CD4-positive, alpha-beta T cell treated with Interleukin-21 for 1 hour (primary cell): ENCODE measurements around the gene CTTN.
"Not testable (repeated sequence)": the region's sequence is repeated elsewhere in the genome, so short reads cannot be mapped to it uniquely, and the experiment has no call there.

ENCODE experiments used
- DNase-seq: peaks from one replicate; pipeline ENCODE4 v3.0.0-alpha.2; 2020

Gene CTTN

DNA sequence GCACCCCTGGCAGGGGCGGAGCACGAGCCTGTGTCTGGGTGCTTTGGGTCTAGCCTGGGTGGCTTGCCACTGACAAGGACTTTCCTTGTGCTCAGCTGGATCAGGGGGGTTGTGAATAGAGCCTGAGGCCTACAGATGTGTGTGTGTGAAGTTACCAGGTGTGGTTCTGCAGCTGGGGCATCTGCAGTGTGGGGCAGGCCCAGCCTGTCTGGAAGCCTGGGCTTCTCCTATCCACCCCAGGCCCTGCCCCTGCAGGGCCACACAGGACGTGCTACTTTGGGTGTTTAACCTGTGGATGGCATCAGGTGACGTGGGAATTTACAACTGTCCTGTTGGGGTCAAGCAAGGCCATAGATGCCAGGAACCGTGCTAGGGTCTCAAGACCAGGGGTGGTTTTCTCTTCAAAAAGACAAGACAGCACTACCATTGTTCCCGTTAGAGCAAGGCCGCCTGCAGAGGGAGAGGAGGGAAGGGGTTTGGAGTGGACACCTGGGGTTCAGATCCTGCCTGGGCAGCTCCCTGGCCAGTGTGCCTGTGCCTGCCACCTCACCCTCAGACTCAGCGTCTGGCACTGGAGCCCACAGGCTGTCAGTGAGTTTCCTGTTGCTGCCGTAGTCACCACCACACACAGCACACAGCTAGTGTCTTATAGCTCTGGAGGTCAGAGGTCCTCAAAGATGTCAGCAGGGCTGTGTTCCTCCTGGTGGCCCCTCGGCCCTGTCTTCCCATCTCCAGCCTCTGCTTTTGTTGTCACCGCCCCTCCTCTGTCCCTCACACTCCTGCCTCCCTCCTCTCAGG lies 31.6 kb downstream of the CTTN start:
- no peak for DNase-seq

DNA sequence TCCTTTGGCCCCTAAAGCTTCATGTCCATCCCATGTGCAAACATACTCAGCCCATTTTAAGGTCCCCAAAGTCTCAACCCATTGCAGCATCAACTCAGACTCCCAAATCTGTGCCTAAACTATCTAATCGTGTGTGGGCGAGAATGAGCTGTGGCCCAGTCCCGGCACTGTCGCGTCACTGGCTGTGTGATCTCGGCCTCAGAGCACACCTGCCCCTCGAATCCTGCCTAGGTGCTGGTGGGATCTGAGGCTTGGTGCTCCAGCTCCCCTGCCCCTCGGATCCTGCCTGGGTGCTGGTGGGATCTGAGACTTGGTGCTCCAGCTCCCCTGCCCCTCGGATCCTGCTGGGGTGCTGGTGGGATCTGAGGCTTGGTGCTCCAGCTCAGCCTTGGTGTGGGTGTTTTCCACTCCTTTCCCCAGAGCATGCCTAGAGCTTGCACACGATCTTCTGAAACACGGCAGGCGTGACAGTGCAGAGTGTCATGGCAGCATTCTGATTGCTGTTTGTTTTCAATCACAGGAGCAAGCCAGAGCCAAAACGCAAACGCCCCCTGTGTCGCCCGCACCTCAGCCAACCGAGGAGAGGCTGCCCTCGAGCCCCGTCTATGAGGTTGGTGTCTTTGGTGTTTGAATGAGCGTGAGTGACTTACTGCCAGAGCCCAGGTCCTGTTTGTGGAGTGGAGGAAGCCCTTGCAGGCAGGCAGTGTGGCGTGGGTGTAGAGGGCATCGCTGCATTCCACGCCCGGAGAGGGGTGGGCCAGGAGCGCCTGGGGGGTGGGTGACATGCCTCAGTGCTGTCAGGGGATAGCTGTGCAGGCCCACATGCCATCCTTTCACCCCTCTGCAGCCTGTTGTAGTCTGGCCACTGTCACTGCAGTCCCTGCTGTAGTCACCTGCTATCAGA lies 32.6 kb downstream of the CTTN start:
- DNase-seq = no peak

DNA sequence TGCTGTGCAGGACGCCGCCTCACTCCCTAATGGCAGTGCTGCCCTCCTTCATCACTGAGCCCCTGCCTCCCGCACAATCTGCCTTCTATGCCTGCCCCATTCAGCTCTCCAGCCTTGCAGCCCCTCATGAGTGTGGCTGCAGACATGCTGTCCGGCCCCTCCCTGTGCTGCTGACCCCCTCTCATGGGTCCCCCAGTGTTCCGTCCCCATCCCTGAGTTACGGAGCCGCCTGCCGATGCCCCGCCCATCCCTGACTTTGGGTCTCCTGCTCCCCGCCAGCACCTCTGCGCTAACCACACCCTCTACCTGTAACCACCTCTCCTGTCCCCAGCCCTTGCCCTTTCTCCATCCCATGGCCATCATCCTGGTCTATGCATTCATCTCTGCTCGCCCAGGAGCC lies 33.3 kb downstream of the CTTN start:
- DNase-seq = no peak

DNA sequence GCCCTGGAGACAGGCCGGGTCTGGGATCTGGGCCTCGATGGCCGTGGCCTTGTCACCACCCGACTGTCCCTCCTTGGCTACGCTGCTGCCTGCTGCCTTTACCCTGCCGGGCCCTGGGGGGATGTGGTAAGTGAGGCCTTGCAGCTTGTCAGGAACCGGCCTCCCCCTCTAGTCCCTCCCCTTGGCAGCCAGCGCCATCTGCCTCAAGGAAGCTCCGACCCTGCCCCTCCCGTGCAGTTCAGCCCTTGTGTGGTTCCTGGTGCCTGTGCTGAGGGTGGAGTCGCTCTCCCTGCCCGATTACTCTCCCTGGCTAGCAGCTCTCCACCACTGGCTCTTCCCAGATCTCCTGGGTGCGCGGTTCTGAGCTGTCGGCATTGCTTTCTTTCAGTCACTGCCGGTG lies 33.7 kb downstream of the CTTN start:
- DNase-seq = no peak

DNA sequence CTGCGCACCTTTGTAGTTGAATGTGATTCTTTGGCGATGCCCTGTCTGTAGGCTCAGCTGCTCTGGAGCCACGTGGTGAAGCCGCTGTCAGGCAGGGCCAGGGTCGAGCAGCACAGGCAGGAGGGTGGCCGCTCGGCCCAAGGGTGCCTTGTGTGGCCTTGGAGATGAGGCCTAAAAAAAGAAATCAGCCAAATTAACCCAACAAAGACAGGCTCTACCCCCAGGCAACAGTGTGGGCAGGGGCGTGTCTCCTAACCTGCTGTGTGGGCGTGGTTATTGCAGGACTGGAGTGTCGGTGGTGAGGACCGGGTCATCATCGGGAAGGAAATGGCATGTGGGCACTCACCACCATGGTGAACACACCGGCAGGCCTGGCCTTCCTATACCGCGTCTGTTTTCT lies 34.3 kb downstream of the CTTN start:
- DNase-seq = no peak

DNA sequence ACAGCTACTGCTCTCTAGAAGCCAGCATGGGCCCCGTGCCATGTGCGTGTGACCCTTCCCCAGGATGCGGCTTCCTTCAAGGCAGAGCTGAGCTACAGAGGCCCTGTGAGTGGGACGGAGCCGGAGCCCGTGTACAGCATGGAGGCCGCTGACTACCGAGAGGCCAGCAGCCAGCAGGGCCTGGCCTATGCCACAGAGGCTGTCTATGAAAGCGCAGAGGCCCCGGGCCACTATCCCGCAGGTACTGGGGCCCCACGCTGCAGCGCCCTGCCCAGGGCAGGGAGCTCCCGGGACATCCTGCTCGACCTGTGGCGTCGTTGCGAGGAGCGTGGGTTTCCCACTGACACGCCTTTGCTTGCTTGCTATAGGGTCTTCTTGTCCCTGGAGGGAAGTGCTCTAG lies 34.7 kb downstream of the CTTN start:
- no peak for DNase-seq

DNA sequence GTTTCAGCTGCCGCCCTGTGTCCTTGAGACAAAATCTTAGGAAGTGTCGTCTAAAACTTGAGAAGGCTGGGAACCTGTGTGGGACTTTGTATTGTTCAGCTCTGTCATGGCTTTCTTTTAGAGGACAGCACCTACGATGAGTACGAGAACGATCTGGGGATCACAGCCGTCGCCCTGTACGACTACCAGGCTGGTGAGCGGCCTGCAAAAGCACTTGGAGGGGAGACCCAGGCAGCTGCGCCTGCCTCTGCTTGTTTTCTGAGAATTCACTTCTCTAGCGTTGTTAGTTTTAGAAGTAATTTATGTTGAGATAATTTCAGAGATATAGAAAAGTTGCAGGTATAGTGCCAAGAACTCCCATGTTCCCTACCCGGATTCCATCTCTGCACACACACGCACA lies 35.2 kb downstream of the CTTN start:
- DNase-seq = no peak

DNA sequence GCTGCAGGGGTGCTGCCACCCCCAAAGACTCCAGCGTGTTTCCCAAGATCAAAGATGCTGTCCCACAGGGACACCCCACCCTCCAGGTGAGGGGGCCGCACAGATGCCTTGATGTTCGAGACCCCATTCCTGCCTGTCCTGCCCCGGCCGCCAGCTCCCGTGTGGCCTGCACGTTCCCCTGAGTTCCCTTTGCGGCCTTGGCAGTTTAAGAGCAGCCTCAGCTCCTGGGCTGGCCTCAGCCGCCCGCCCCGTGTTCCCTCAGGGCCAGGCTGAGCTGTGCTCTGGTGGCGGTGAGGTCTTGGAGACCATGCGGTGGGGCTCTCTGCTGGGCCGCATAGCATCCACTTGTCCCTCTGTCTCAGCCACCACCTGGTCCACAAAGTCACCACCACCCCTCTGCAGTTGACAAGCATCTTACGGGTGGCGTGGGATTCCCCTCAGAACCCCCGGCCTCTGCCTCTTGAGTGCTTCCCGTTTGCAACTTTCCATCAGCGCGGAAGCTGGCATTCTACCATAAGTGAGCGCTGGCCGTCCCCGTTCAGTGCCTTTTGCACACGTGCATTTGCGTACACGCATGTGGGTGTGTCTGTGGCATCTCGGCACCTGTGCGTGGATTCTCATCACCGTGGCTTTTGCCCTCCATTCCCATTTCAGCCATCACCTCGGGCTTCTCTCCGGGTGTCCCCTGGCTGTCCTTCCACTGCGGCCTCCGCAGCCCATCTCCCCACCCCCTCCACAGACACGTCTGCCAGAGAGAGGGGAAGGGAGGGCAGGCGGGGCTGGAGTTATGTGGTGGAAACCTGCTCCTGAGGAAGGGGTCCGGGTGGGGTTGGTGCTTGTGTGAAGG lies 35.9 kb downstream of the CTTN start:
- DNase-seq = no peak

DNA sequence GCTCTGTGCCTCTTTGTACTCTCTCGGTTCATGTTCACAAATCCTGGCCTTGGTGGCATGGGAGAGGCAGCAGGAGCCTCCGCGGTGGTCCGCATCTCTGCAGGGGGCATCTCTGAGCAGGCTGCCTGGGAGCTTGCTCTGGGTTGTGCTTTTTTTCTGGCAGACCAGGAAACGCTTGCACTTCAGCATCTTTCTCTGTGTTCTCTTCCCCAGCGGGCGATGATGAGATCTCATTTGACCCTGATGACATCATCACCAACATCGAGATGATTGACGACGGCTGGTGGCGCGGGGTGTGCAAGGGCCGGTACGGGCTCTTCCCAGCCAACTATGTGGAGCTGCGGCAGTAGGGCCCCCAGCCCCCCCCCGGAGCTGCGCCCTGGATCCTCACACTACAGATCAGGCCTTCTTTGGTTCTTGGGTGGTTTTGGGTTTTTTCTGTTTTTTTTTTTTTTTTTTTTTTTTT lies 36.5 kb downstream of the CTTN start:
- DNase-seq = no peak

DNA sequence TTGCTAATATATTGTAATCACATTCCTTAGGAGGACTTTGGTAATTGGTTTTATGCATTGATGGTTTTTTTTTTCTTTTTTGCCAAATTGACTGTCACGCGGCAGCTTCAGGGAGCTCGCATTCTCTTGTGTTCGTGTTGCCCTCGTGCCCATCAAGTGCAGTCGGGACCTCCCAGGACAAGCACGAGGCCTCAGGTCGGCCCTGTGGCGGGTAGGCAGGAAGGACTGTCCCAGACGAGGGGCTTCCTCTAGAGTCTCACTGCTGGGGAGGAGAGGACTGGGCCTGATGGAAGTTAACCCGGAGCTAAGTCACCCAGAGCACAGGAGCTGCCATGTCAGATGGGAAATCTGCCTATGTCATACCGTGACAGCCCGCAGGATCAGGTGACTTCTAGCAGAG lies 37.0 kb downstream of the CTTN start:
- DNase-seq = no peak

DNA sequence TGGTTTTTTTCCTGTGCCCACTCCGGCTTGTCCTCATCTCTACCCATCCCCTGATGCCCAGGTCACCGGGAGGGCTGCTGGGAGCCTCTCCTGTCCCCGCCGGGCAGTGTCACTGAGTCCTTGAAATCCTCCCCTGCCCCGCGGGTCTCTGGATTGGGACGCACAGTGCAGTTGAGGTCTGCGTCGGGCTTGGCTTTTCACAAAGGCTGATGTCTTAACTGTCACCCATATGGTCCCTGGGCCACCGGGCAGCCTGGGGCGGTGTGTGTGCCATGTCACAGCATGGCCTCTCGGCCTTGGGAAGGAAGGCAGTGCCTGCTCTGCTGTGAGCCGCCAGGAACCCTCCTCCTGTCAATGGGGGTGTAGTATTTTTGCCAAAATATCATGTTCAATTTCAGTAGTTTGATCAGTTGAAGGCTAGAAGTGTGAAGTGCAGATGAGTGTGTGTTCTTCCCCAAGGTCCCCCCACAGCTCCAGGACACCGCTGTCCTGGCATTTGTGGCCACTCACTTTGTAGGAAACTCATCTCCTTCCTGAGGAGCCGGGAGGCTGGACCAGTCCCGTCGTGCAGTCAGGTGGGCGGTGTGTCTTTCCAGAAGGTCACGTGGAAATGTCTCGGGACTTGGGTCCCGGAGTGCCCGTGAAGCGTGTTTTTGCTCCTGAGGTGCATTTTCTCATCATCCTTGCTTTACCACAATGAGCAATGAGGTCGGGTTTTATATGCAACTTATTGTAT lies 37.6 kb downstream of the CTTN start:
- no peak for DNase-seq

DNA sequence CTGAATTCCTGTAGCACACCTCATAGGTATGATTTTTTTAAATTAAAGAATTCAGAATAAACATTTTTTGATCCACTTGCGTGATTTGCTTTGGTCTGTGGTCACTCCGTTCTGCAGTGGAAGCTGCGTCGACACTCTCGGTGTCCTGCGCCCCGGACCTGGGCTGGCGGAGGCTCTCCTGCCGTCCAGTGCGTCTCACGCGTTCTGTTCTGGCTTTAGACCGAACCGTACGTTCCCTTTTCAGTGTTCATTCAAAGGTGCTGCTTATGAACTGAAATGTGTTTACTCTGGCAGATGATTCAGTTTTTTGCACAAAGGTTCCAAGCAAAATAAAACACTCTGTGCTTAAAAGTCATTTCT lies 38.2 kb downstream of the CTTN start:
- DNase-seq = no peak

DNA sequence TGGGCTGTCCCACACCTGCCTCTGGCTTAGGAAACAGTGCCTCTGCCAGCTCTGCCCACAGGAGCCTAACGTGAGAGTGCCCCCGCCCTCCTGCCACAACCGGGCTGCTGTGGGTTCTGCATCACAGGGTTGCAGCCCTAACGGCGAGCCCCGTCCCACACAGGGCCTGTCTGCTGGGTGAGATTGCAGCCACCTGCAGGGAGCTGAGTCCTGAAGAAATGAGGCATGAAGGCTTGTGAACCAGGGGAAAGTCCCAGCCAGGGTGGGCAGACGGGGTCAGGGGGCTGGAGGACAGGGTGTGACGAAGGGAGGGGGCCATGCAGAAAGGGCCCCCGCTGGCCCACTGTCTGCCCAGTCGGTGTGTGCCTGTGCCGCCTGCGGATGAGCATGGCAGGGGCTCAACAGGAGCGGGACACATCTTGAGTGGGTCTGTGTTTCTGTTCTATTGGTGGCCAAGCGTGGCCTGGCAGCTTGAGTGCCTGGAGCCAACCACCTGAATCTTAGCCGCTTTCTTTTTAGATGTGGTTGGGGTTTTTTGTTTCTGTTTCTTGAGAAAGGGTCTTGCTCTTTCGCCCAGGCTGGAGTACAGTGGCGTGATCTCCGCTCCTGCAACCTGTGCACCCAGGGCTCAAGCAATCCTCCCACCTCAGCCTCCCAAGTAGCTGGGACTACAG lies 38.9 kb downstream of the CTTN start:
- DNase-seq = no peak

DNA sequence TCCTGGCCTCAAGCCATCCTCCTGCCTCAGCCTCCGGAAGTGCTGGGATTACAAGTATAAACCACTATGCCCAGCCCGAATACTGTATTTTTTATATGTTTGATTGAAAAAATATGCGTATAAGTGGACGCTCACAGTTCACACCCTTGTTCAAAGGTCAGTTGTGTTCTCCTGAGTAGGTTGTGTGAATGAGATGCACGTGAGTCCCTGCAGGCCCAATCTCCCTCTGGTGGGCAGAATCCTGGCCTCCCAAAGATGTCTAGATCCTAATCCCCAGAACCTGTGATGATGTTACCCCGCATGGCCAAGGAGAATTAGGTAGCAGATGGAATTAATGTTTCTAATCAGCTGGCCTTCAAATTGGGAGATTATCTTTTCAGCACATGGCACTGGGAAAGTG lies 41.9 kb downstream of the CTTN start:
- no peak for DNase-seq

DNA sequence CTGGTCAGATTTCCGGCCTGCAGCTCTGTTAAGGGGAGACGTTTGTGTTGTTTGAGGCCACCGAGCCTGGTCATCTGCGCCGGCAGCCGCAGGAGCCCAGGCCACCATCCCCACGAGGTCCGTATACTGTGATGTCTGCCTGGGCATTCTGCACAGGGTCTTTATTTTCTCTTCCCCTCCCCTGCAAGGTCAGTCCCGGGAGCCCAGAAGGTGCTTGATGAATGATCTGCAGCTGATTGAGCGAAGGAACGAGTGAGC lies 45.4 kb downstream of the CTTN start:
- DNase-seq = no peak

DNA sequence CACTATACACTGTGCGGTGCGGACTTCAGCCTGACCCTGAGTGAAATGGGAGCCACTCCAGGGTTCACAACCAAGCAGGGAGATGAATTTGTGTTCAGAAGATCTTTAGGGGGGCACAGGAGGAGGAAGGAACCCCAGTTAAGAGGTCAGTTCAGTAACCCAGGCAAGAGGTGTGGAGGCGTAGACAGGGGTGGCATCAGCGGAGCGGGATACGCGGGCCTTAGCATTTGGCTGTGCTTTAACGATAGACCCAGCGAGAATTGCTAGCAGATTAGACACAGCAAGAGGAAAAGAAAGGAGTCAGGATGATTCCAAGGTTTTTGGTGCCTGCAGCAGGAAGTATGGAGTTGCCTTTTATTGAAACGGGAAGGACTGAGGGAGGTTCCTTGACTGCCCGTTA lies 46.8 kb downstream of the CTTN start:
- no peak for DNase-seq

DNA sequence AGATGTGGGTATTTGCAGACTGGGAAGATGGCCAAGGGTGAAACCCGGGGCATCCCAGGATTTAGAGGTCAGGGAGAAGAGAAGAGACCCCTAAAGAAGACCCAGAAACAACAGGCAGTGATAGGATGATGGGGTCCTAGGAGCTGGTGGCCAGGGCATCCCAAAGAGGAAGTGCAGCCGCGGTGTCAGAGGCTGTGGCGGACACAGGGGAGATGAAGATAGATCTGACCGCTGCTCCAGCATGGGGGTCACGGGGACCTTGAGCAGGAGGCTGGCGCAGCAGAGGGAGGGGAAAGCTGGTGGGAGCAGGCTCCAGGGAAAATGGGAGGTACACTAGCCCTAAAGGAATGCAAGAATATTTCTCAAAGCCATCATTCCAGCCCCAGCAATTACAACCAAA lies 47.3 kb downstream of the CTTN start:
- no peak for DNase-seq

DNA sequence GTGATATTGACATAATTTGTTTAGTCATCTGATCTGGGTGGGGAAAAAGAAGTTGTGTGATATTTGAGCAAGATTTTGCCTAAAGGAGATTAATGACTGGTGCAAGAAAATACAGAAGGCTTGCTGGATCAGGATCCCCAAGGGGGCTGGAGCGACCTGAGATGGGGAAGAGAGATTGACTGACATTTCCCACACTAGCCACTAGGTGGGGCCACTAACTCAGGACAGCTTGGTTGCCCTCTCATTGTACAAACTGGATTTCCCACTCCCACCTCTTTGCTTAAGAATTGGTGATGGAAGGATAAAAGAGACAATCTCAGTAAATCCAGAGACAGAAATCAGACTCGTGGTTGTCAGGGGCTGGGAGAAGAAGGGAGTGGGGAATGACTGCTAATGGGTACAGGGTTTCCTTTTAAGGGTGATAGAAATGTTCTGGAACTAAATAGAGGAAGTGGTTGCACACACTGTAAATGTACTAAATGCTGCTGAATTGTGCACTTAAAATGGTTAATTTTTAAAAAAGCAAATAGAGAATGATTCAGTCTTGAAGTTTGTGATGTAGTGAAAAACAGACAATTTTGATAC lies 50.7 kb downstream of the CTTN start:
- DNase-seq = no peak

DNA sequence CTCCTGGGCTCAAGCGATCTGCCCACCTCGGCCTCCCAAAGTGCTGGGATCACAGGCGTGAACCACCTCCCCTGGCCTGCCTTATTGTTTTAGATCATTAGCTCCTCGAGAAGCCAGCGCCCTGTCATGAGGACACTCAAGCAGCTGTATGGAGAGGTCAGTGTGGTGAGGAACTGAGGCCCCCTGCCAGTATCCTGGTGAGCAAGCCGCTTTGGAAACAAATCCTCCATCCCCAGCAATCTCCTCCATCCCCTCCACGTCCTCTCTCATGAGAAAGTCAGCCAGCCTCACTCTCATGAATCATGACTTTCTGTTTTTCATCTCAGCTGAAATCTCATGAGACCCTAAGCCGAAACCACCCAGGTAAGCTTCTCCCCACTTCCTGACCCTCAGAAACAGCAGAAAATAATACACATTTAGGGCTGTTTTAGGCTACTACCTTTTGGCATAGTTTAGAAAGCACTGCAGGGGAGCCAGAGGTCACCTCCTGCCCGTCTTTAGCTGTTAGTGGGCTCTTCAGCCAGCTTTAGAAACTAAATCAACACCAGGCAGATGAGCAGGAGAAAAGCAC lies 56.0 kb downstream of the CTTN start:
- DNase-seq = no peak

DNA sequence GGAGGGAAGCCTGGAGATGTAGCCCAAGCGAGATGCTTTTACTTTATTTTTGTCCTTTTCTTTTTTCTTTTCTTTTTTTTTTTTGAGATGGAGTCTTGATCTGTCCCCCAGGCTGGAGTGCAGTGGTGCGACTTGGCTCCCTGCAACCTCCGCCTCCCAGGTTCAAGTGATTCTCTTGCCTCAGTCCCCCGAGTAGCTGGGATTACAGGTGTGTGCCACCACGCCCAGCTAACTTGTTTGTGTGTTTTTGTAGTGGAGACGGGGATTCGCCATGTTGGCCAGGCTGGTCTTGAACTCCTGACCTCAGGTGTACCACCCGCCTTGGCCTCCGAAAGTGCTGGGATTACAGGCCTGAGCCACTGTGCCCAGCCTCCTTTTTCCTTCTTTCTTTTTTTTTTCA lies 56.5 kb downstream of the CTTN start:
- DNase-seq = not testable (repeated sequence)

DNA sequence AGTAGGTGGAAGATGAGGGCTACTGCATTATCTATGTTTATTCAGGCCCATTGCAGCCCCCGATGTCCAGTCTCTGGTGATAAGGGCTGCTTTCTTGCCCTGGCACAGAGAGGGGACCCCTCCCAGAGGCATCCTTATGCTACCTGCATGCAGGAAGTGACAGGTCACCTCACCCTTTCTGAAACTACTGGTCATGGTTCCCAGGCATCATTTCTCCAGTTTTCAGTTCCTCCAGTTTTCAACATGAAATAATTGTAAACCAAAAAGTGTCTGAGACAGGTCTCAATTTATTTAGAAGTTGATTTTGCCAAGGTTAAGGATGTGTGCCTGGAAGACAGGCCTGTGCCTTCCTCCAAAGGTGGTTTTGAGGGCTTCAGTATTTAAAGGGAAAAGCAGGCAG lies 57.0 kb downstream of the CTTN start:
- no peak for DNase-seq
